Measurements from ENCODE around the gene OR1I1.
"Not testable (repeated sequence)": the region's sequence is repeated elsewhere in the genome, so short reads cannot be mapped to it uniquely, and the experiment has no call there.

OR1I1 gene

DNA sequence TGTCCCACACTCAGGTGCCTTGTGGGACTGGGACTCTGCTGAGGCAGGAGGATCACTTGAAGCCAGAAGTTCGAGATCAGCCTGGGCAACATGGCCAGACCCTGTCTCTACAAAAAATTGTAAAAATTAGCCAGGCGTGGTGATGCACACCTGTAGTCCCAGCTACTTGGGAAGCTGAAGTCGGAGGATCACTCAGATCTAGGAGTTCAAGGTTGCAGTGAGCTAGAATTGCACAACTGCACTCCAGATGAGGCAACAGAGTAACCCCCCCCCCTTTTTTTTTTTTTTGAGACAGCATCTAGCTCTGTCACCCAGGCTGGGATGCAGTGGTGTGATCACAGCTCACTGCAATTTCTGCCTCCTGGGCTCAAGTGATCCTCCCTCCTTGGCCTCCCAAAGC, 14.2 kb downstream of the OR1I1 start:
- FAIRE-seq (no peak), DNase-seq (ENCODE audit: extremely low spot score, insufficient read length, low read depth) (no peak)

DNA sequence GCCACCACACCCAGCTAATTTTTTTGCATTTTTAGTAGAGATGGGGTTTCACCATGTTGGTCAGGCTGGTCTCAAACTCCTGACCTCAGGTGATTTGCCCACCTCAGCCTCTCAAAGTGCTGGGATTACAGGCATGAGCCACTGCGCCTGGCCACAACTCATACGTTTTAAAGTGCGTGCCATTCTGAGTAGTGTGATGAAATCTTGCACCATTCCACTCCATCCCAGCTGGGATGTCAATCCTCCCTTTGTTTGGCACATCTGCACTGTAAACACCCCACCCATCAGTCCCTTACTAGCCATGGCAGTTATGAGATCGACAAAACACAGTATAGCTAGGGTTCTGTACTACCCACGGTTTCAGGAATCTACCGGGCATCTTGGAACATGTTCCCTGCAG, 16.0 kb downstream of the OR1I1 start:
- not testable (repeated sequence) for DNase-seq (ENCODE audit: extremely low spot score, insufficient read length, low read depth); FAIRE-seq

- FAIRE-seq, result no peak
- DNase-seq (ENCODE audit: extremely low spot score, insufficient read length, low read depth), result no peak
Measured at GRCh38 chr19:15098460-15098859, 16.4 kb downstream of the OR1I1 start.

DNA sequence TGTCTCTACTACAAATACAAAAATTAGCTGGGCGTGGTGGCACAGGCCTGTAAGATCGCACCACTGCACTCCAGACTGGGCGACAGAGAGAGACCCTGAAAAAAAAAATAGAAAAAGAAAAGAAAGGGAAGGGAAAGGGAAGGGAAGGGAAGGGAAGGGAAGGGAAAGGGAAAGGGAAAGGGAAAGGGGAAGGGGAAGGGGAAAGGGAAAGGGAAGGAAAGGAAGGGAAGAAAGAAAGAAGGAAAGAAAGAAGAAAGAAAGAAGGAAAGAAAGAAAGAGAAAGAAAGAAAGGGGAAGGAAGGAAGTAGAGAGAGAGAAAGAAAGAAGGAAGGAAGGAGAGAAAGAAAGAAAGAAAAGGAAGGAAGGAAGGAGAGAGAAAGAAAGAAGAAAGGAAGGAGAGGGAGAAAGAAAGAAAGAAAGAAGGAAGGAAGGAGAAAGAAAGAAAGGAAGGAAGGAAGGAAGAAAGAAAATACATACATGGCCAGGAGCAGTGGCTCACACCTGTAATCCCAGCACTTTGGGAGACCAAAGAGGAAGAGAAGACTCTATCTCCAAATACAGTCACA, 17.1 kb downstream of the OR1I1 start:
- DNase-seq (ENCODE audit: extremely low spot score, insufficient read length, low read depth), result no peak
- FAIRE-seq, result no peak

GRCh38 chr19:15101479-15102082, 19.6 kb downstream of the OR1I1 start:
- FAIRE-seq, result peak; percentile 59
- DNase-seq (ENCODE audit: extremely low spot score, insufficient read length, low read depth), result no peak

DNA sequence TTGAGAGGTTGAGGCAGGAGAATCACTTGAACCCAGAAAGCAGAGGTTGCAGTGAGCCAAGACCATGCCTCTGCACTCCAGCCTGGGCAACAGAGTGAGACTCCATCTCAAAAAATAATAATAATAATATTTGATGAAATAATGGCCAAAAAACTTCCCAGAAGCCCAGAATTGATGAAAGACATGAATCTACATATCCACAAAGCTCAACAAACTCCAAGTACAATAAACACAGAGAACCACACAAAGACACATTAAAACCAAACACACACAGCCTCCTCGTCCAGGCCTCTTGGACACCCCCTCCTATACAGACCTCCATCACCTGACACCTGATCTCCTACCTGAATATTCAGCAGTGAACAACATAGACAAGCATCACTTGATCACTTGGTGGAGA, 22.0 kb downstream of the OR1I1 start:
- FAIRE-seq (no peak), DNase-seq (ENCODE audit: extremely low spot score, insufficient read length, low read depth) (no peak)

- FAIRE-seq (no peak), DNase-seq (ENCODE audit: extremely low spot score, insufficient read length, low read depth) (no peak)
Measured at GRCh38 chr19:15104411-15104810, 22.4 kb downstream of the OR1I1 start.

- FAIRE-seq, result no peak
- DNase-seq (ENCODE audit: extremely low spot score, insufficient read length, low read depth), result no peak
Measured at GRCh38 chr19:15105044-15105443, 23.0 kb downstream of the OR1I1 start.

- DNase-seq (ENCODE audit: extremely low spot score, insufficient read length, low read depth) (no peak), FAIRE-seq (no peak)
Measured at GRCh38 chr19:15107061-15108010, 25.3 kb downstream of the OR1I1 start, which contains the start of gene SYDE1. SYDE1 (plus strand) TSS chr19:15107401; CDS start chr19:15107434, 33 bp downstream.

GRCh38 chr19:15108145-15108844, 26.3 kb downstream of the OR1I1 start:
- FAIRE-seq (no peak), DNase-seq (ENCODE audit: extremely low spot score, insufficient read length, low read depth) (no peak)

DNA sequence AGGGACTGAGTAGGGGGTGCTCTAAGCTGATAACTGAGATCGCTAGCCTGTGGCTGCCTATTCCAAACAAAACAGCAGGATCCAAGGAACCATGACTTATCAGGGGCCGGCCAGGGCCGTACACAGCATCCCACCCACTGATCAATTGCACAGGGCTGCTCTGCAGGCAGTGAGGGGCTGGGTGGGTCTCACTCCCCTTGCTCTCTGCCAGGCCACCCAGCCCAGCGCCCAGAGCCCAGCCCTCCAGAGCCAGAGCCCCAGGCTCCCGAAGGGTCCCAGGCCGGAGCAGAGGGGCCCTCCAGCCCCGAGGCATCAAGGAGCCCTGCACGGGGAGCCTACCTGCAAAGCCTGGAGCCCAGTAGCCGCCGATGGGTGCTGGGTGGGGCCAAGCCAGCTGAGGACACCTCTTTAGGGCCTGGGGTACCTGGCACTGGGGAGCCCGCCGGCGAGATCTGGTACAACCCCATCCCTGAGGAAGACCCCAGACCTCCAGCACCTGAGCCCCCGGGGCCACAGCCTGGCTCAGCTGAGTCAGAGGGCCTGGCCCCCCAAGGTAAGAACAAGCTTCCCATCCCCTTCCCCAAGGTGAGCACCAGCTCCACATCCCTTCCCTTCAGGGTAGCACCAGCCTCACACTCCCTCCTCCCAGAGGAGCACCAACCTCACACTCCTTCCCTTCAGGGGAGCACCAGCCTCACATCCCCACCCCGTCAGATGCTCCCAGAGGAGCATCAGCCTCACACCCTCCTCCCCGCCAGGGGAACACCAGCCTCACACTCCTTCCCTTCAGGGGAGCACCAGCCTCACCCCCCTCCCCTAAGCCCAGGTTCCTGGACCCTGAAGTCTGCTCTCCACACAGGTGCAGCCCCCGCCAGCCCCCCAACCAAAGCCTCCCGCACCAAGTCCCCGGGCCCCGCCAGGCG, 27.1 kb downstream of the OR1I1 start:
- no peak for DNase-seq (ENCODE audit: extremely low spot score, insufficient read length, low read depth)
- no peak for FAIRE-seq

GRCh38 chr19:15109768-15110417, 27.9 kb downstream of the OR1I1 start:
- DNase-seq (ENCODE audit: extremely low spot score, insufficient read length, low read depth) (no peak), FAIRE-seq (no peak)

DNA sequence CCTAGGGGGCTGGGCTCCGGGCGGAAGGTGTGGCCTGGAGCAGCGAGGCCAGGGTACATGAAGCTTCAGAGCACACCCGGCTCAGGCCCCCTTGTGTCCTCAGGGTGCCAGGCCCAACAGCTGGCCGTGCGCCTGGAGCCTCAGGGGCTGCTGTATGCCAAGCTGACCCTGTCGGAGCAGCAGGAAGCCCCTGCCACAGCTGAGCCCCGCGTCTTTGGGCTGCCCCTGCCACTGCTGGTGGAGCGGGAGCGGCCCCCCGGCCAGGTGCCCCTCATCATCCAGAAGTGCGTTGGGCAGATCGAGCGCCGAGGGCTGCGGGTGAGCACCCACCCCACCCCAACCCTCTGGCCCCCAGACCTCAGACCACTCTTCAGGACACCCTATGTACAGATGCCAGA, 28.4 kb downstream of the OR1I1 start:
- DNase-seq (ENCODE audit: extremely low spot score, insufficient read length, low read depth) (no peak), FAIRE-seq (no peak)

- no peak for DNase-seq (ENCODE audit: extremely low spot score, insufficient read length, low read depth)
- no peak for FAIRE-seq
Measured at GRCh38 chr19:15111758-15112157, 29.7 kb downstream of the OR1I1 start.

DNA sequence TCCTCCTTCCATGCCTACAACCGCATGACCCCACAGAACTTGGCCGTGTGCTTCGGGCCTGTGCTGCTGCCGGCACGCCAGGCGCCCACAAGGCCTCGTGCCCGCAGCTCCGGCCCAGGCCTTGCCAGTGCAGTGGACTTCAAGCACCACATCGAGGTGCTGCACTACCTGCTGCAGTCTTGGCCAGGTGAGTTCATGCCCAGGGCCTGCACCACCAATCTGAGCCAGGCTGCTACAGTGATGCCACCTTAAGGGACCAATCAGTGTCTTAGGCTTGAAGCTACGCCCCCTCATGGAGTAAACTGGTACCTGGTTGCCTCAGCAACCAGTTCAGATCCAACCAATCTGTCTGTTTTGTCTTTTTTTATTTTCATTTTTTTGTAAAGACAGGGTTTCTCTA, 30.4 kb downstream of the OR1I1 start:
- no peak for FAIRE-seq
- no peak for DNase-seq (ENCODE audit: extremely low spot score, insufficient read length, low read depth)

DNA sequence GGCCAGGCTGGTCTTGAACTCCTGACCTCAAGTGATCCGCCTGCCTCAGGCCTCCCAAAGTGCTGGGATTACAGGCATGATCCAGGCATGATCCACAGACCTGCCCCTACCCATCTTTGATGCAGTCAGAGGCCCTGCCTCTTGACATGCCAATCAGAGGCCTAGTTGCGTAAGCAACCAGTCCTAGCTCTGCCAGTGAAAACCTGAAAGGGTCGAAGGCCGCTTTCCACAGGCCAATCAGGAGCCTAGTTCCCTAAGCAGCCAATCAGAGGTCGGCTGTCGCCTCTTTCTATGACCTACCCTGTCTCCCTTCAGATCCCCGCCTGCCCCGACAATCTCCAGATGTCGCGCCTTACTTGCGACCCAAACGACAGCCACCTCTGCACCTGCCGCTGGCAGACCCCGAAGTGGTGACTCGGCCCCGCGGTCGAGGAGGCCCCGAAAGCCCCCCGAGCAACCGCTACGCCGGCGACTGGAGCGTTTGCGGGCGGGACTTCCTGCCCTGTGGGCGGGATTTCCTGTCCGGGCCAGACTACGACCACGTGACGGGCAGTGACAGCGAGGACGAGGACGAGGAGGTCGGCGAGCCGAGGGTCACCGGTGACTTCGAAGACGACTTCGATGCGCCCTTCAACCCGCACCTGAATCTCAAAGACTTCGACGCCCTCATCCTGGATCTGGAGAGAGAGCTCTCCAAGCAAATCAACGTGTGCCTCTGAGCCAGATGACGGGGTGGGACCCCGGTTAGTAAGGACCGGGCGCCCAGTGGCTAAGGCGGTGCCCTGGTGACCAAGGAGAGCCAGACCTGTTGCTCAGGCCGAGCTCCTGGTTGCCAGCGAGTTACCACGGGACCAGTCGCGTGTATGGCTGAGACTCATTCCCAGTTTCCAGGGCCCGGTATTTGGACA, 31.5 kb downstream of the OR1I1 start:
- no peak for DNase-seq (ENCODE audit: extremely low spot score, insufficient read length, low read depth)
- no peak for FAIRE-seq

DNA sequence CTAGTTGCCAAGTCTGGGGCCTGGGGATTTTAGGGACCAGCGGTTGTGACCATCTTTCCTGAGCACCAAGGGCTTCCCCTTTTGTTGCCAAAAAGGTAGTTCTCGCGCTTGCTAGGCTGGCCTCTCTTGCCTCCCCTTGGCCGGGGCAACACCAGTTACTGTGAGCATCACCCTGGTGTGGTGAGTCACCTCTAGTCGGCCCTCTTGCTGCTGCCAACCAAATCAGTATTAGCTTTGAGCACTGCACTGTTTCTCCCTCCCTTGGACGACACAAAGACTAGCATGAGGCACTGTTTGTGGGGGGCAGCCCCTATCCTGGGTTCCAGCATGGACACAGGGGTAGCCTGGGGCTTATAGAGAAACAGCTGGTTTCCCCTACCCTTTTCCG, 32.1 kb downstream of the OR1I1 start:
- DNase-seq (ENCODE audit: extremely low spot score, insufficient read length, low read depth), result no peak
- FAIRE-seq, result no peak

DNA sequence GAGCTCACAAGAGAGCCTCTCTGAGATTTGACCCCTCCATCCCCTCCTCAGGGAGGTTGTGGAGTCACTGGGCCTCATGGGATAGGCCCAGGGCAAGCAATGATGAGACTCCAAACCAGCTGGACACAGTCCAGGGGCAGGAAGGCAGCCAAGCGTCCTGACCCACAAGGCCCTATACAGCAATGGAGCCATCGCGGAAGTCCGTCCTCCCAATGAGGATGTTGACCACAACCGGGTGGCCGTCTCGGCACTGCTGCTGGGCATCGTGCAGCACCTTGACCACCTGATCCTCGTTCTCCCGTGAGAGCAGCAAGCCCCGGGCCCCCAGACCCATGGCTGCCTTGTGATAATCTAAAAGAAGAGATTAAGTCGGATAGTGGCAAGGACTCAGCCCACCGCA, 33.1 kb downstream of the OR1I1 start:
- DNase-seq (ENCODE audit: extremely low spot score, insufficient read length, low read depth) (no peak), FAIRE-seq (no peak)

All from GM18507 (cell line).